NCI-H1048 (cell line): ENCODE data around the gene UEVLD.

Source experiments
- DNase-seq: peaks from one replicate; lab custom pipeline; 2025; lab: John Stamatoyannopoulos, UW

The UEVLD gene

DNA sequence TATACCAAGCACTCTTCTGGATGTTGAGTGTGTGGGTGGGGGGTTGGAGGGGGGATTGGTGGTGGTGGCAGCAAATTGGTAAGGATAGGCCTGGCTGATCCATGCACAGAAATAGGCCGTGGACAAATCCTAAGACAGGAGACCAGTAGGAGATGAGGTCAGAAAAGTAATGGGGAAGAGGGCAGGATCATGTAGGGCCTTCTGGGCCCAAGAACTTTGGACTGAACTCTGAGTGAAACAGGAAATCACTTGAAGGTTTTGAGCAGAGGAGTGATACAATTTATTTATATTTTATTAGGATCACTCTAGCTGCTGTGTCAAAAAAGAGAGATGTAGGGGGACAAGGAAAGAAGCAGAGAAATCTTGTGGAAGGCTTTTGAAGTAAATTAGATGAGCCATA is 90.5 kb downstream of the UEVLD start:
- DNase-seq = no peak

GRCh38 chr11:18495703-18496102 is 92.8 kb downstream of the UEVLD start:
- no peak for DNase-seq

GRCh38 chr11:18495271-18495670 is 93.3 kb downstream of the UEVLD start:
- no peak for DNase-seq

DNA sequence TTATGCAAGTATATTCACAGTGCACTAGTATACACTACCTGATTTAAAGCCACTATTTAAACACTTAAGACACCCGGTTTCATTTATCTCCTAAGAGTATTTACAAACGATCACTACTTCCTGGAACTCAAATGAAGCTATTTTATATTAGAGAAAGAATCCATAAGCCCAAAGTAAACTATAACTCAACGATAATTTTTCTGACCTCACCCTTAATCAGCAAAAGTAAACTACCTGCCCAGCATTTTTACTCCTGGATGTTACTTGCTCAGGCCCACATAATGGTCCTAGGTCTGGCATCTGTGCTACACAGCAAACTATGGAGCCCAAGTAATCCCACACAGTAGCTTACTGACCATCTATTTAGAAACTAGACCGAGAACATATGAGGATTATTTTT is 95.2 kb downstream of the UEVLD start:
- DNase-seq = no peak

DNA sequence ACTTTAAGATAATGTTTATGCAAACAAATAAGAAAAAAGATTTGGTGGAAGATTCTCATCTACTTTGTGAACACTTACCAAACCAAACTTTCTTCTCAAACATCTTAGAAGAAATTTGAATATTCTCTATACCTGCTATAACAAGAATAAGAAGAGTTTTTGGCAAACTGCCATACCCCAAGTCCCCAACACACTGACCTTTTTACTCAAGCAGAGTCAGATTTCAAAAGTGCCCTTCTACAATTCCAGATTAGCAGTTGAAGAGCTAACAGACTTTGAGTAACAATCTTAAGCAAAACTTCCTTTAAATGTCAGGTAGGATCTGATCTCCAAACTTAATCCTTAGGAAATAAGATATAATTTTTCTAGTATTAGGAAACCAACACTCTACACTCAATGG is 95.6 kb downstream of the UEVLD start:
- no peak for DNase-seq

GRCh38 chr11:18491924-18492323 is 96.6 kb downstream of the UEVLD start:
- DNase-seq = no peak

- no peak for DNase-seq
Measured at GRCh38 chr11:18490736-18491485, 97.6 kb downstream of the UEVLD start.

- DNase-seq = no peak
Measured at GRCh38 chr11:18490319-18490718, 98.2 kb downstream of the UEVLD start.

DNA sequence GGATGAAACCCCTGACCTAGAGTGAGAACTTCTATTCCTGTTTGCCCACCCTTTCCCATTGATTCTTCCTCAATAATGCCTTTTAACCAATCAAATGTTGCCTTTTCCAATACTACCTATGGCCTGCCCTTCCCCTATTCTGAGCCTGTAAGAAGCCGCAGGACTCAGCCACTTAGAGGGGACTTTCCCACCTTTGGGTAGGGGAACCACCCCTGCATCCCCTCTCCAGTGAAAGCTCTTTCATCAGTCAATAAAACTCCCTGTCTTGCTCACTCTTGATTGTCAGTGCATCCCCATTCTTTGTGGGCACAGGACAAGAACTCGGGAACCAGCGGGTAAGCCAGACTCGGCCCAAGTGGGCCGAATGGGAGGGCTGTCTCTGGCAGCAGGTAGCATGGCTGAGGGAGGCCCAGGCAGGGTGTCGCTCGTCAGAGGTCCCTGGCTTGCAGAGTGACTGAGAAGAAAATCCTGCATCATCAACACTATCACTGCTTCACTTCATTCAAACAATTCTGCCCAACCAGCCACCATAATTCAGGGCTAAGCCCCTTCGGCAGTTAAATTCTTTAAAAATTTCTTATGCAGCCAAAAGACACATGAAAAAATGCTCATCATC is 102.5 kb downstream of the UEVLD start:
- no peak for DNase-seq
